Fibroblast of lung (primary cell): ENCODE data around the gene TMEM198. TPM values are rescaled to one million over a fixed set of nuclear protein-coding genes. Genes with fewer than 3 reads are reported as not detected.

ENCODE experiments used
- polyA plus RNA-seq, 2 donors: library from polyadenylated mRNA; depleted of rRNA in 1 of 2; stranded (reverse) in 1 of 2; unstranded in 1 of 2; fragments of >200 nt; gene quantifications; 2 replicates each; pipeline ENCODE4 v1.2.1, GENCODE V29; 2011 to 2012; ENCODE audit warnings: missing spikeins in 1 of 2
- total RNA-seq: library from RNA; depleted of rRNA; stranded (reverse); fragments of >200 nt; gene quantifications from 2 replicates; pipeline ENCODE4 v1.2.1, GENCODE V29; 2014

TMEM198 gene
- total and polyA plus RNA-seq, 2 donors (not counting 1 experiment from before 2014, with no cell fraction given), result 0.70 to 0.99 TPM

Other genes with a start within 250 kb of the TMEM198 start
- 3.5 and 10.8 TPM in 2 replicates for gene PTPRN, start 234.6 kb upstream of the TMEM198 start, total RNA-seq
- gene PTPRN, start 234.6 kb upstream of the TMEM198 start, polyA plus RNA-seq, result 0.28 and 0.55 TPM in 2 replicates
- gene RESP18, start 211.3 kb upstream of the TMEM198 start, total RNA-seq, result not detected in 2 replicates
- not detected in 2 replicates for gene RESP18, start 211.3 kb upstream of the TMEM198 start, polyA plus RNA-seq
- gene DNPEP, start 156.1 kb upstream of the TMEM198 start, total RNA-seq, result 69.9 and 72.5 TPM in 2 replicates
- gene DNPEP, start 156.1 kb upstream of the TMEM198 start, polyA plus RNA-seq, result 38.2 and 44.0 TPM in 2 replicates
- 34.7 and 69.3 TPM in 2 replicates for gene DES, start 125.7 kb upstream of the TMEM198 start, total RNA-seq
- 3.8 and 11.0 TPM in 2 replicates for gene DES, start 125.7 kb upstream of the TMEM198 start, polyA plus RNA-seq
- gene SPEG, start 109.2 kb upstream of the TMEM198 start, total RNA-seq, result 13.1 and 20.1 TPM in 2 replicates
- 5.6 and 9.5 TPM in 2 replicates for gene SPEG, start 109.2 kb upstream of the TMEM198 start, polyA plus RNA-seq
- 36.5 and 38.3 TPM in 2 replicates for gene GMPPA, start 45.1 kb upstream of the TMEM198 start, total RNA-seq
- gene GMPPA, start 45.1 kb upstream of the TMEM198 start, polyA plus RNA-seq, result 59.7 and 72.4 TPM in 2 replicates
- under 0.01 and 0.33 TPM in 2 replicates for gene ASIC4, start 29.5 kb upstream of the TMEM198 start, total RNA-seq
- not detected in 2 replicates for gene ASIC4, start 29.5 kb upstream of the TMEM198 start, polyA plus RNA-seq
- gene CHPF, start 219 bp upstream of the TMEM198 start, total RNA-seq, result 46.0 and 58.8 TPM in 2 replicates
- gene CHPF, start 219 bp upstream of the TMEM198 start, polyA plus RNA-seq, result 23.9 and 35.8 TPM in 2 replicates
- 28.7 and 34.4 TPM in 2 replicates for gene OBSL1, start 27.5 kb downstream of the TMEM198 start, total RNA-seq
- gene OBSL1, start 27.5 kb downstream of the TMEM198 start, polyA plus RNA-seq, result 15.2 and 24.7 TPM in 2 replicates
- 0.26 and 0.50 TPM in 2 replicates for gene INHA, start 28.3 kb downstream of the TMEM198 start, total RNA-seq
- gene INHA, start 28.3 kb downstream of the TMEM198 start, polyA plus RNA-seq, result 0.07 and 0.15 TPM in 2 replicates
- 12.8 and 16.8 TPM in 2 replicates for gene STK11IP, start 53.8 kb downstream of the TMEM198 start, total RNA-seq
- 5.6 and 6.7 TPM in 2 replicates for gene STK11IP, start 53.8 kb downstream of the TMEM198 start, polyA plus RNA-seq
- 1.3 and 1.5 TPM in 2 replicates for gene SLC4A3, start 83.6 kb downstream of the TMEM198 start, total RNA-seq
- gene SLC4A3, start 83.6 kb downstream of the TMEM198 start, polyA plus RNA-seq, result 0.93 and 1.4 TPM in 2 replicates